ENCODE measurements around the gene MYBPC1.

Gene MYBPC1

GRCh38 chr12:101599771-101600484 is 5.2 kb downstream of the MYBPC1 start:
- no peak for DNase-seq (ENCODE audit: low read depth in 2 of 2)

- no peak for DNase-seq (ENCODE audit: low read depth in 2 of 2)
These were observed 9.4 kb downstream of the MYBPC1 start for GRCh38 chr12:101604132-101604531.

DNA sequence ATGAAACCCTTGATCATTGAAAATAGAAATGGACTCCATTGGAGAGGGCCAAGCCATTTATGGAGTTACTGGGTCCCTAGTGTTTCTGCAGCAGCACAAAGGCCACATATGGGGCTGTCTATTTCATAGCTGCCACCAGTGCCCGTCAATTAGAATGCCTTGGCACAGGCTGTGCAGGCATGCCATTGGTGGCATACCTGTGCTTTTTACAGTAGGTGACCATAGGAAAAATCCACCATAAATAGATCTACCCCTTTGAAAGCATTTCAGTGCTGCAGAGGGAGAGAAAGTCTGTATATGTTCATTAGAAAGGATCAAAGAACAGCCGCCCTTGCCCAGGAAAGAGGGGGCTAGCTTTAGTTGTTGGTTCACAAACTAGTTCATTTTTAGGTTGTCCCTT is 13.1 kb downstream of the MYBPC1 start:
- no peak for DNase-seq (ENCODE audit: low read depth in 2 of 2)

DNA sequence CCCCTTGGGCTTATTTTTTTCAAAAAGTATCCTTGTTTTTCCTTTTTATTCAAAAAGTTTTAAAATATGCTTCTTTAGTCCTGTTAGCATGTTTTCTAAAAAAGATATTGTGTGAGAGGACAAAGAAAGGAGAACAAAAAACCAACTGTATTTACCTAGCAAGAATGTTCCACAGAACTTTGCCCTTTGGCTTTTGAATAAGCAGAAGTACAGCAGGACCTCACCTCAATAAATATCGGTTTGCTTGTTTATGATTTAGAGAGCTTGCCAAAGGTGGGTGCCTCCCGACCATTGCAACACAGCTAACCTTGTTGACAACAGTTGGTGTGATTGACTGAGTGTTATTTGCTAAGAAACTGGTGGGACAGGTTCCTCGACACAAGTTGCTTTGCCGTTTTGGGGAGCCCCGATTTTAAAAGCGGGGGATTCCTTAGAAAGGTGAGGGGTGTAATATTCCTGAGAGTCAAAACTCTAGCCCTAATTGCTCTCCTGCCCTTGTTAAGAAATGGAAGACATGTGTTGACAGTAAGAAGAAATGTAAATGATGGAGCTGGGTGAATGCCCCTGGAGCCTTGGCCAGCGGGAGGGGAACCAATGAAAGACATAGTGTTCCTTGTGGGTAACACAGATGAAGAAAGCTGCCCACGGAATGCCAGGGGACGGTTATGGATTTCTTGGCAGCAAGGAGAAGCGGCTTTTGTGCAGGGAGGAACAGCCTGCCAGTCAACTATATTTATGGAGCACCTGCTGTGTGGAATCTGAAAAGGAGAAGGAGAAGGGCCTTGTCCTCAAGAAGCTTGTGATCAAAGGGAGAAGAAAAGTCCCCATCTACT is 13.7 kb downstream of the MYBPC1 start:
- no peak for DNase-seq (ENCODE audit: low read depth in 2 of 2)

GRCh38 chr12:101609198-101609597 is 14.4 kb downstream of the MYBPC1 start:
- DNase-seq (ENCODE audit: low read depth in 2 of 2) = no peak

GRCh38 chr12:101612160-101612916 is 17.6 kb downstream of the MYBPC1 start:
- no peak for DNase-seq (ENCODE audit: low read depth in 2 of 2)

DNA sequence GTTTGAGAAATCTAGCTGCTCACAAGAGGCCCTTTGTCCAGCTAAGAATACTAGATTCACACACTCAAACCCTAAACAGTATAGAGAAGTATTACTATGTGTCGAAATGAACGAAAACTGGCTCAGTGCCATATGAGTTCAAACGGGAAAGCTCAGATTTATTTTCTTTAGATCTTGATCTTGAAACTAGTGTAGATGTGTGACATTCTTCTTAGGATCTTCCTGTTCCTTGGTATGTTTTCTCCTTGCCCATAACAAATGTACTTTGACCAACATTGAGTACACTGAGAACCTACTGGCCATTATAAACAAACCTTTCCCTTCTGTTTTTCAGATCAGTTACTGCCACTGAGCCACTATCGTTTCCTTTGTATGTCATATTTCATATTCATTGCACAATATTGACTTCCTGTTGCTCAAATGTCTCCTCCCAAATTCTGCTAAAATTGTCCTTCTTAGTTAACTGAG is 21.3 kb downstream of the MYBPC1 start:
- DNase-seq (ENCODE audit: low read depth in 2 of 2) = no peak

GRCh38 chr12:101619026-101619786 is 24.4 kb downstream of the MYBPC1 start:
- no peak for DNase-seq (ENCODE audit: low read depth in 2 of 2)

- DNase-seq (ENCODE audit: low read depth in 2 of 2) = no peak
These were observed 25.3 kb downstream of the MYBPC1 start for GRCh38 chr12:101619858-101620761.

GRCh38 chr12:101620762-101621133 is 26.0 kb downstream of the MYBPC1 start:
- no peak for DNase-seq (ENCODE audit: low read depth in 2 of 2)

GRCh38 chr12:101628676-101629075 is 33.9 kb downstream of the MYBPC1 start:
- DNase-seq (ENCODE audit: low read depth in 2 of 2) = no peak

DNA sequence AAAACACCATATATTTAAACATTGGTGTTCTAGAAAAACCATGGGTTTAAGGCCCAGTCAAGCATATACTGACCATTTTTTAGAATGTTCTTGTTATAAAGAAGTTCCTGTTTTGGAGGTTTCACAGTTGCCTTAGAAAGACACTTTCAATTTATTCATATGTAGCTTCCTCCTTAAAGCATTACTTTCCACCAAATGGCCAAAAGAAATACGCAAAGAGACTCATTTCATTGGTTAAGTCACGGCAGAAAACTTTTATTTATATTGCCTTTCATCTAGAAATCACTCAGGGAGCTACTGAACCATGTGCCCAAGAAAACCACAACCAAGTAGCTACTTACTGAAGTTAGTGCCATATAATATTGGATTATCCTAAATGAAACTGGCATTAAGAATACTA is 40.0 kb downstream of the MYBPC1 start:
- no peak for DNase-seq (ENCODE audit: low read depth in 2 of 2)

DNA sequence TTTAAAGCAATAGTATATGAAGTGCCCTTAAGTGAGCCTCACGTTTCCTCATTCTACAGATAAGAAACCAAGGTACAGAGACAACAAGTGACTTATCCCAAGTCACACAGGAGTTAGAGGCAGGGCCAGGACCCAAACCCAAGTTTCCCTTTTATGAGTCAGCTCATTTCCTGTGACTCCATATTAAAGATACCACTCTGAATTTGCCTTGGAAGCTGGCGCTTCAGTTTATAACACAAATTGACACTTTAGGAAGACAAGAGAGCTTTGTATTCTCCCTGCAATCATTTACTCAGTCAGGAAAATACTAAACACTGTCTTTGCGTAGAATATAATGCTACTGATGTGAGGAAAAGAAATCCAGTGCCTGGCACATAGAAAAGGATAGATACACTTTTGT is 43.2 kb downstream of the MYBPC1 start:
- DNase-seq (ENCODE audit: low read depth in 2 of 2) = no peak

- no peak for DNase-seq (ENCODE audit: low read depth in 2 of 2)
These were observed 47.6 kb downstream of the MYBPC1 start for GRCh38 chr12:101642115-101643067.

DNA sequence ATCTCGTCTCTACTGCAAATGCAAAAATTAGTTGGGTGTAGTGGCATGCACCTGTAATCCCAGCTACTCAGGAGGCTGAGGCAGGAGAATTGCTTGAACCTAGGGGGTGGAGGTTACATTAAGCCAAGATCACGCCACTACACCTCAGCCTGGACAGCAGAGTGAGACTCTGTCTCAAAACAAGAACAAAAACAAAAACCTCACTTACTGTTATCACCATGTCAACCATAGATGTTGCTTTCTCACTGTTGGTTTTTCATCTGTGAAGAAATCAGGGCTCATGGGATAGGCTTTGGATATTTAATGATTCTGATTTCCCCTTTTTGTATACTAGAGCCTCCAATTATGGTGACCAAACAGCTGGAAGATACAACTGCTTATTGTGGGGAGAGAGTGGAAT is 52.9 kb downstream of the MYBPC1 start:
- DNase-seq (ENCODE audit: low read depth in 2 of 2) = no peak

DNA sequence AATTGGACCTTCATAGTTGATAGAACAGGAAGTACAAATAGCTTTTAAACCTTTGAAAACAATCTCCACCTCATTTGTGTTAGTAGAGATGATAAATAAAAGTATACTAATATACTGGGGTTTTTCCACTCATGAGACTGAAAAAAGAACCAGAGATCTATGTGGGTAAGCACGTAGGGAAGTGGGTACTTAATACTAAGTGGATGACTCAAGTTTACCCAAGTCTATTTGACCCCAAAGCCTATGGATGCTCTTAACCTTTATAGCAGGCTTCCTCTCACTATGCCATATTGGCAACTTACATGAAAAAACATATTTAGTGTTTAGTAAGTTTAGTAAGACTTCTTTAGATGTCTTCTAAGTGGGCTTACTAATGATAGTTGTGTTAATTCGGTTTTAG is 53.4 kb downstream of the MYBPC1 start:
- DNase-seq (ENCODE audit: low read depth in 2 of 2) = no peak

- DNase-seq (ENCODE audit: low read depth in 2 of 2) = no peak
These were observed 55.8 kb downstream of the MYBPC1 start for GRCh38 chr12:101650346-101651117.

GRCh38 chr12:101653030-101653429 is 58.3 kb downstream of the MYBPC1 start:
- DNase-seq (ENCODE audit: low read depth in 2 of 2) = no peak

DNA sequence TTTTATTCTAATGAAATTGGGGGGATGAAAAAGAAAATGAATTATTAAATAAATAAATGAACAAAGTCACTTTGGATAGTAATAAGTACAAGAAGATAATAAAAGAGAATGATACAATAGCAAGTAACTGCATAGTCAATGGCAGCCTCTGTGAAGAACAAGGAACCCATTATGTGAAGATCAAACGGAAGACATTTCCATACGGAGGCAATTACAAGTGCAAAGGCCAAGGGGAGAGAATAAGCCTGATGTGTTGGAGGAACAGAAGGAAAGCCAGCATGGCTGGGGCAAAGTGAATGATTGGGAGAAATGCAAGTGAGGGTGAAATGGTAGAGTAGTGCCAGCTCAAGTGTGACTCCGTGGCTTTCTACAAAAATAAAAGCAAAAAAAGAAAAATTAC is 58.7 kb downstream of the MYBPC1 start:
- no peak for DNase-seq (ENCODE audit: low read depth in 2 of 2)
